Measurements from ENCODE around the gene MAPKBP1.

DNA sequence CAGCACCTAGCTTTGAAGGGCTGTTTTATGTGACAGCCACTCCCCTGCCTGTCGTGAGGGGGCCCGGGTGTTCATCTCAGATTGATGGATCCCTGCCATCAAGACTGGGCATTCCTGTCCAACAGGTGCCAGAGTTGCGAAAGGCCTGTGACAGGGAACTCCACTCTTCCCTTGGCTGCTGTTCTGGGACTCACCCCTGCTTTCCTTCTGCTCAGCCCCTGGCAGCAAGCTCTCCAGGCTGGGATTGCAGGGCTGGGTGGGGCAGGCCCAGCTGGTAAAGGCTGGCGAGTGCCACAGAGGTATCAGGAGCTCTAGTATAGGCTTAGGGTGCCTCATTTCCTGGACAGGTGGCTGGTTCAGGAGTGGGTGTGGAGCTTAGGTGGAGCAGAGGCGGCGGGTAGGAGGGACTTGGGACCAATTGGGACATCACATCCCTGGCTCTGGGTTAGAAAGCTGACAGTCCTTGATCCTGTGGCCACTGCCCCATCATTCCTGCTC, 64.2 kb downstream of the MAPKBP1 start, which contains the start of gene PLA2G4B:
- TF ChIP-seq, protein P1, sequence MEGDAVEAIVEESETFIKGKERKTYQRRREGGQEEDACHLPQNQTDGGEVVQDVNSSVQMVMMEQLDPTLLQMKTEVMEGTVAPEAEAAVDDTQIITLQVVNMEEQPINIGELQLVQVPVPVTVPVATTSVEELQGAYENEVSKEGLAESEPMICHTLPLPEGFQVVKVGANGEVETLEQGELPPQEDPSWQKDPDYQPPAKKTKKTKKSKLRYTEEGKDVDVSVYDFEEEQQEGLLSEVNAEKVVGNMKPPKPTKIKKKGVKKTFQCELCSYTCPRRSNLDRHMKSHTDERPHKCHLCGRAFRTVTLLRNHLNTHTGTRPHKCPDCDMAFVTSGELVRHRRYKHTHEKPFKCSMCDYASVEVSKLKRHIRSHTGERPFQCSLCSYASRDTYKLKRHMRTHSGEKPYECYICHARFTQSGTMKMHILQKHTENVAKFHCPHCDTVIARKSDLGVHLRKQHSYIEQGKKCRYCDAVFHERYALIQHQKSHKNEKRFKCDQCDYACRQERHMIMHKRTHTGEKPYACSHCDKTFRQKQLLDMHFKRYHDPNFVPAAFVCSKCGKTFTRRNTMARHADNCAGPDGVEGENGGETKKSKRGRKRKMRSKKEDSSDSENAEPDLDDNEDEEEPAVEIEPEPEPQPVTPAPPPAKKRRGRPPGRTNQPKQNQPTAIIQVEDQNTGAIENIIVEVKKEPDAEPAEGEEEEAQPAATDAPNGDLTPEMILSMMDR (IDR thresholded peaks at IDR 0.05), result no peak
- TF ChIP-seq POLR2A (IDR thresholded peaks at IDR 0.05), result no peak
